ENCODE measurements around the gene ATXN7L2.
"Not testable (repeated sequence)": the region's sequence is repeated elsewhere in the genome, so short reads cannot be mapped to it uniquely, and the experiment has no call there.

The ATXN7L2 gene, protein sequence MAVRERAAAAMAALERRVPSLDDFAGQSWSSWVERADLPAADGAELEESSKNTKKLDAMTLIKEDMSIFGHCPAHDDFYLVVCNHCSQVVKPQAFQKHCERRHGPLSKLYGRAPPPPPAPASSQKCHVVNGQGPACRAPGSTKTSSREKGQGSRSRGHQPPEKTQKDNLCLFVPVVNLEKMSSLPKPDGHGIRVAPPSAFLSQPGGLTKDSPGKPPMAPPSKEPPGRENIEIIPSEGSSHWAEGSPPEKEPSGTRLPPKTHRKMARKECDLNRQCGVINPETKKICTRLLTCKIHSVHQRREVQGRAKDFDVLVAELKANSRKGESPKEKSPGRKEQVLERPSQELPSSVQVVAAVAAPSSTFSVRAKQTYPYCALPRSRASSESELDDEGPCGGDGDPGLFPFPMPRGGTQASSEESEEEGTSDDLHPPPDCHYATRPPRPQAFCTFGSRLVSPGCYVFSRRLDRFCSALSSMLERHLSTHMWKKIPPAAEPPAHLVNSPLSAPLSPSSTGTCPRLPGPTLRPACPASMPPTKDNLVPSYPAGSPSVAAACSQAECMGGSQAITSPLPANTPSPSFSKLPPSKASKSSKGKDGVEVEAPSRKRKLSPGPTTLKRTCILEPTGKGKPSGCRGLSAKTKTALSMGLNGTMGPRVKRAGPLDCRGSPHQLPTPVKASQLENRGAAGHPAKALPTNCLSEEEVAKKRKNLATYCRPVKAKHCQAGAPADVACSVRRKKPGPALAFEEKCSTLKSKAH

DNA sequence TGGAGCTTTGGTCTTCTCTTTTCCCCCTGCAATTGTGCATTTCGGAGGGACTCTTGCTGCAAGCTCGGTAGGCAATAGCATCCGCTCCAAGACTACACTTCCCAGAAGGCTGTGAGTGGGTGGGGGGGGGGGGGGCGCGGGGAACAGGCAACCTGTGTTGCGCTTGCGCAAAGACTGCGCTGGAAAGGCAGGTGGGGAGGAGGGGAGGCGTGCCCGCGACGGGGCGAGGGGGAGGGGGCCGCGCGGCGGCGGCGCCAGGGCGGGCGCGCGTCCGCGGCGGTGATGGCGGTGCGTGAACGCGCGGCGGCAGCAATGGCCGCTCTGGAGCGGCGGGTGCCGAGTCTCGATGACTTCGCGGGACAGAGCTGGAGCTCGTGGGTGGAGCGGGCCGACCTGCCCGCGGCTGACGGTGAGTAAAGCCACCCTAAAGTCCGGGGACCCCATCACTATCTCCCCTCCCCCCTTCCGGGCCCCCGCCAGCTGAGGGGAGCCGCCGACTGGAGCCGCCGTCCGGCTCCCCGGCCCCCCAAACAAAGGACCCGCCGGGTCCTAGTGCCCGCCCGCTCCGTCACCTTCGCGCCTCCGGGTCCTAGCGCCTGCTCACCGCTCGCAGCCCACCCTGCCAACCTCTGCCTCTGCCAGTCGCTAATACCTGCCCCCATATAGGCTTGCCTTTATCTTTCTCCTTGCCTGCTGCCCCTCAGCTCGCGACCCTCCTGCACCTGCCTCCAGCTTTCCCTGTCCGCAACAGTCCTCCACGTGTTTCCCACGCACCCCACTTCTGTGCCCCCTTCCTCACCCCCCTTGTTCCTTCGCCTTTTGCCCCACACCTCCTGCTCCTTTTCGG lies at the start of gene ATXN7L2:
Gene ATXN7L2, plus strand, starts transcription at position 234 of the 847 bp plus-strand sequence. Its CDS starts 49 bp downstream, at position 283.
- peak; percentile 96 for DNase-seq (ENCODE audit: low spot score)

DNA sequence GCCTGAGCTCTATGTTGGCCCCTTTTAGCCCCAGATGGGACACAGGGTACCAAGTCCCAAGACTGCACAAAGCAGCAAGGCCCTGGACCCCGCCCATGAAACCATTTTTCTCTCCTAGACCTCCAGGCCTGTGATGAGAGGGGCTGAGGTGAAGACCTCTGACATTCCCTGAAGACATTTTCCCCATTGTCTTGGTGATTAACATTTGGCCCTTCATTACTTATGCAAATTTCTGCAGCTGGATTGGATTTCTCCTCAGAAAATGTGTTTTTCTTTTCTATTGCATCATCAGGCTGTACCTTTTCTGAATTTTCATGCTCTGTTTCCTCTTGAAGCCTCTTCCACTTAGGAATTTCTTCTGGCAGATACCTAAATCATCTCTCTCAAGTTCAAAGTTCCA lies 49.2 kb upstream of the ATXN7L2 start:
- no peak for DNase-seq (ENCODE audit: low spot score)

DNA sequence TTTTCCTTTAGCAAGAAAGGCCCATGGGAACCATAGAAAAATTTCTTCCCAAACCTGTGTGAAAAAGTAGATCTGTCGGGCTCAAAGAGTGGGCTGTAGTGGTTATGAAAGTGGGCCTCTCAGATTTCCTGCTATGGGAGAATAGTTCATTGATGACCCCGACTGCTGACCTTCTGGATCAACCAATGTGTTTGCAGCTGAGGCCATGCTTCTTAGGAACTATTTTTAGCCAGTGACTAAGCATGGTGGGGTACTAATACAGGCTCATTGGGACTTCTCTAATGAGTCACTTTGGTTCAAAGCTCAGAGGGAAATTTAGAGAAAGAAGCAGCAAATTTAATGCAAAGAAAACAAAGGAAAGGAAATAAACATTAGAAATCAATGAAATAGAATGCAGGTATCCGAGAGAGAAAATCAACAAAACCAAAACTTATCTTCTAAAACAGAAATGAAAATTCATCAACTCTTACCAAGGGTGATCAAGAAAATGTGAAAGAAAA lies 44.9 kb upstream of the ATXN7L2 start:
- no peak for DNase-seq (ENCODE audit: low spot score)

DNA sequence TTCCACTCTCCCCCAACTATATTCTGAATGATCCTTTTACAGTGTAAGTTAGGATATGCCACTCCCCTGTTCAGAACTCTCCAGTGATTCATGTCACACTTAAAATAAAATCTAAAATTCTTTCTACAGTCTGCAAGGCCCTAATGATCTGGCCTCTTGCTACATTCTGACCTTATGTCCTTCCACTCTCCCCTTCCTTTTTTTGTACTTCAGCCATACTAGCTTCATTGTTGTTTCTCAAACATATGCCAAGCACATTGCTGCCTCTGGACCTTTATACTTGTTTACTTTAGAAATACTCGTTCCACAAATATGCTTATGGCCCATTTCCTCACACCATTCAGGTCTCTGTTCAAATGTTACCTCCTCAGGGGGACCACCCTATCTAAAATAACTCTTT lies 42.6 kb upstream of the ATXN7L2 start:
- DNase-seq (ENCODE audit: low spot score) = no peak

DNA sequence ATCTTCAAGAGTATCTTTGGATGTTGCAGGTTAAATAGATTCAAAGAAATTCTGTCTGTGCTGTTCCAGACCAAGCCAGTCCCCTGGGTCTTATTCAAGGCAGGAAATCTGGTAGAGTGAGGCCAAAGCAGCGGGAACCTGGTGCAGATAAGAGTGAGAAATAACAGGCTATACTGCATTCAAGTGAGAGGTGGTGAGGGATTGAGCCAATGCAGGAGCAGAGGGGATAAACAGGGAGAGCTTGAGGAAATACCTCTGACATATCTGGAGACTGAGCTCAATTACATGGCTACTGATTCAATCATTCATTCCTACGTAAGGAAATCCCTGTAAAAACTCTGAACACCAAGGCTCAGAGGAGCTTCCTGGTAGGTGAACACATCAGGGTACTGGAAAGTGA lies 40.2 kb upstream of the ATXN7L2 start:
- no peak for DNase-seq (ENCODE audit: low spot score)

DNA sequence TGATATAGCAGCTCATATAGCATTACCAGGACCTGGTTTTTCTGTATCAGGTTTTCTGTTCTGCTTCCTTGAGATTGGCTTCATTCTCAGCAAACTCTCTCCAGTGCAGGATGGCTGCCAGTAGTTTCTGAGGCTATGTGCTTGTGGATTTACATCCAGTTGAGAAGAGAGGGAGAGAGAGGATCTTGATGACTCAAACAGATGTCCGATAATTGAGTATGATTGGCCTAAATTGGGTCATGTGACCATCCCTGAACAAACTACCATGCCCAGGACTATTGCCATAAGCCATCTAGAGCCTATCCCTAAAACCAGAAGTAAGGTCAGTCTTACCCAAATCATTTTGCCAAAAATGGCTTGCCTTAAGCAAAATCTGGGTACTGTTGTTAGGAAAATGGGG lies 39.4 kb upstream of the ATXN7L2 start:
- DNase-seq (ENCODE audit: low spot score) = no peak

DNA sequence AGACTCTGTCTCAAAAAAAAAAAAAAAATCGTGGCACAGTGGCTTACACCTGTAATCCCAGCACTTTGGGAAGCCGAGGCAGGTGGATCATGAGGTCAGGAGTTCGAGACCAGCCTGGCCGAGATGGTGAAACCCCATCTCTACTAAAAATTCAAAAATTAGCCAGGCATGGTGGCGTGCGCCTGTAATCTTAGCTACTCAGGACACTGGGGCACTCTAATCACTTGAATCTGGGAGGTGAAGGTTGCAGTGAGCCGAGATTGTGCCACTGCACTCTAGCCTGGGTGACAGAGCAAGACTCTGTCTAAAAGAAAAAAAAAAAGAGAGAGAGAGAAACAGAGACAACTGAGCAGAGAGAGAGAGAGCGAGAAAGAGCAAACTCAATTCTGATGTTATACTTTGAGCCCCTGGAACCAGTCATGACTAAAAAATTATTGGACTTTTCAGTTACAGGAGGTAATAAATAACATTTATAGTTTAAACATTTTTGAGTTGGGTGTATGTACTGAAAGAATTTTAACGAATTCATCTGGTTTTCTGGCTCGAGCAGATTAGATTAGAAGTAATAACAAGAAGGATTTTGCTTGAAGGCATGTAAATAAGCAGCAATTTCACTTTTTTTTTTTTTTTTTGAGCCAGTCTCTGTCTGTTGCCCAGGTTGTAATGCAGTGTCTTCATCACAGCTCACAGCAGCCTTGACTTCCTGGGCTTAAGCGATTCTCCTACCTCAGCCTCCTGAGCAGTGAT lies 37.6 kb upstream of the ATXN7L2 start:
- DNase-seq (ENCODE audit: low spot score) = not testable (repeated sequence)

DNA sequence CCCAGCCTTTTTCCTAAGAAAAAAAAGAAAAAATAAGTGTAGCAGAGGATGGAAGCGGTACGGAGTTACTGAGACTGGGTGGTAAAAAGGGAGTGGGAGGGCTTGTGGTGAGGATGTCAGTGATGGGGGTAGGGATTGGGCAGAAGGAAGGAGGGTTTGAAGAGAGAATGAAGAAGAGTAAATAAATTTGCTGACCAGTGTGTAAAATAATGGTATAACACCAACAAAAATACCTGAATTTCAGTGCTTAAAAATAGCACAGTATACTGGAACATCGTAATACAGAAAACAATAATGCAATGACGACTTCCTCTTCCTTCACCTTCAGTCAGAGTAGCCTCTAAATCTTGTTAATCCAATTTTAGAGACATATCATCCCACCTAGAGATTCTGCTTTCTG lies 36.2 kb upstream of the ATXN7L2 start:
- no peak for DNase-seq (ENCODE audit: low spot score)

DNA sequence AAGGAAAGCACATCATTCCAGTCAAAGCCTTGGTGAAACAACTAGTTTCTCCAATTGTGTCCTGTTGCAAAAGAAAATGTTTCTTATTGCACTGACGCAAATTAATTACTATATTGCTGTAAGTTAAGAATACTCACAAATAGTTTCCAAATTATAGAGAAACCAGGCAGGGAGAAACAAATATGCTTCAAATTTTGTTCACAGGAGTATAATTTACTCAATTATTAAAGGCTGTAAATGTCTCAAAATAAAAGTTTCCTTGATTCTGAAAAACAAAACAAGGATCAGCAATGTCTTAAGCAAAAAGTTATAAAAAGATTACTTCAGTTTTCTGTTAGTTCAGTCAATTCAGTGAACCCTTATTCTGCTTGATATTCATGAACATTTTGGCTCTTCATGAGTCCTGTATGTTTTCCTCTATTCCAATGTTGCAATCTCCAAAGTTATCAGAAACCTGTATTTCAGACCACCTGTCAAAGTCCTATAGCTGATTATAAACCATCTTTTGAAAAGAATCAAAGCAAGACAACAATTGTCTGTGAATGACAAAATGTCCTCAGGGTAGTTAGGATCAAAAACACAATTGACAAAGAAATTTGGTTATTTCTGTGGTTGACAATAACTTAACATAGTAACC lies 29.1 kb upstream of the ATXN7L2 start:
- no peak for DNase-seq (ENCODE audit: low spot score)

DNA sequence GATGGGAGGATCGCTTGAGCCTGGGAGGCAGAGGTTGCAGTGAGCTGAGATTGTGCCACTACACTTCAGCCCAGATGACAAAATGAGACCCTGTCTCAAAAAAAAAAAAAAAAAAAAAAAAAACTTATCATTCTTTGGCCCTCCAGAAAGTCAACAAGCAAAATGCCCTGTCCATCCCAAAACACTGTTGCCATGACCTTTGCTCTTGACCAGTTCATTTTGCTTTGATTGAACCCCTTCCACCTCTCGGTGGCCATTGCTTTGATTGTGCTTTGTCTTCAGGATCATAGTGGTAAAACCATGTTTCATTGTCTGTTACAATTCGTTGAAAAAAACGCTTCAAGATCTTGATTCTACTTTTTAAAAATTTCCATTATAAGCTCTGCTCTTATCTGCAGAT lies 25.9 kb upstream of the ATXN7L2 start:
- DNase-seq (ENCODE audit: low spot score) = no peak

DNA sequence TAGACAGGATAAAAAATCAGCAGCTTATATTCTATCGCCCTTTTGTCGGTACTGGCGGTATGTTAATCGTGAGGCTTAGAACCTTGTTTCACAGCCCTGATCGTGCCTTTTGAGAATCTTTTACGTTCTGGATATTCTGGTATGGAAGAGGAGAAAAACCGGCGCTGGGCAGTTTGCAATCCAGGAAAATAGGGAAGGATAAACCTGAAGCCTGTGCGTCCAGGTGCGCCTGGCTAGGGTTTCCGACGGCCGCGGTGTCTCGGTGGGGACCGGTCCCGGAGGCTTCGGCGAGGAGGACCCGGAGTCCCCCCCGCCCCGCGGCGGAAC lies 17.6 kb upstream of the ATXN7L2 start:
- DNase-seq (ENCODE audit: low spot score) = no peak

DNA sequence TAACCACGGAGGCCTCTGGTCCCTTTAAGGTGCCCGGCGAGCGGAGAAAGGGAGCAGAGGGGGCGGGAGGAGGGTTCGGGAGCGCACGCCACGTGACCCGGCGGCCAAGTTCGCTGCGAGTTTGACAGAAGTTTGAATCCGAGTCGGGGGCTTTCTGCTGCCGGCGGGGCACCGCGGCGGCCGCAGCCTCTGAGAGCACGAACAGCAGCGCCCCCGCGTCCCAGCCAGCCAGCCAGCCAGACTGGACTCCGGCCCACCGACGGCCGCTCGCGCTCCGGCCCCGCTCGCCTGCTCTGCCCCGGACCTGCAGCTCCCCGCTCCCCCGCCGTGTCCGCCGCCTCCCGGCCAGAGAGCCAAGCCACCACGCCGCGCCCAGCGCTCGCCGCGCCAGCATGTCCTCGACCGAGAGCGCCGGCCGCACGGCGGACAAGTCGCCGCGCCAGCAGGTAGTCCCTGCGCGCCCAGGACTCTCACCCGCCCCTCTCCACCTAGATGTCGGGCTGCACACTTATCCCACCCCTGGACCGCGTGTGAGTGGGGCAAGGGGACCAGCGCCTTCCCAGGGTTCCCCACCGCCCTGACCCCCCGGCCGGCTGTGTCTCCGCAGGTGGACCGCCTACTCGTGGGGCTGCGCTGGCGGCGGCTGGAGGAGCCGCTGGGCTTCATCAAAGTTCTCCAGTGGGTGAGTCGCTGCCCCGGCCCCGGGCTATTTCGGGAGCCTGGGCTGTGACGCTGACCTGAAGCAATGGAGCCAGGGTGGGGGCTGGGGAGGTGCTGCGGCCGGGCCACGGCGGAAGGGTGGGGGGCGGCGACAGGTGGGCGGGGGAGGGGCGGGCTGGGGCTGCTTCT lies 17.0 kb upstream of the ATXN7L2 start, which contains the start of gene SYPL2:
Gene SYPL2, plus strand, starts transcription at position 95 of the 849 bp plus-strand sequence. Its CDS starts 298 bp downstream, at position 393.
- no peak for DNase-seq (ENCODE audit: low spot score)

DNA sequence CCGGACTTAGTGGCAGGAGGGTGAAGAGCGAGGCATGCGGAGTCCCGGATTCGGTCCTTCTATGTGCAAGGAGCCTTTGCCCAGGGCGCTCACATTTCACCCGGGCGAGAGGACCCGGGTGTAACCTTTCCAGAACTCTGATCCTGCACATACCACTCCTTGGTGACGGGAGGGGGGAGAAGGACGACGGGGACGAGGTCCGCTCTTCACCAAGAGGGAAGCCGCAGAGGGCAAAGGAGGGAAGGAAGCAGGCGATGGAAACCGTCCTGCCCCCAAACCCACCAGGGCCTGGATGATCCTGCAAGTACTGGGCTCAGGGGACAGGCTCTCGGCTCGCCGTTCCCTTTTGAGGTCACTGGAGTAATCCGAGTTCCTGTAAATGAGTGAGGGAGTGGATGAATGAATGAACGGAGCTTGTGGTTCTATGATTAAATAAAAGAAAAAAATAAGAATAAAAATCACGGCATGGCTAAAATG lies 16.4 kb upstream of the ATXN7L2 start:
- no peak for DNase-seq (ENCODE audit: low spot score)

DNA sequence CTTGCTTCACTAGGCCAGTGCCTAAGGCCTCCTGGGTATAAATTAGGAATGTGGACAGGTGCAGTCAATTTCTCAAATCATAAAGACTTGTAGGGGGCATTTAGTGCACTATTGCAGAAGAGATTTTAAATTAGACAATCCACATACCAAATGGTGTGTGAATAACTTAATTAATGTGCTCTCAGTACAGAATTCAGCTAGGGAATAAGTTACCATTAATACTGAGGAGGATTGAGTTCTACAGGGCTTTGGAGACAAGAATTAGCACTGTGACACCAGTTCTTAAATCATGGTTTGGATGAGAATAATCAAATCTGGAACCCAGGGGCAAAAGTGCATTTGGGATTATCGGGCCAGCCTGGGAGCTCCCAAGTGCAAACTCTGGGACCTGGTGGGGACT lies 15.6 kb upstream of the ATXN7L2 start:
- DNase-seq (ENCODE audit: low spot score) = no peak

DNA sequence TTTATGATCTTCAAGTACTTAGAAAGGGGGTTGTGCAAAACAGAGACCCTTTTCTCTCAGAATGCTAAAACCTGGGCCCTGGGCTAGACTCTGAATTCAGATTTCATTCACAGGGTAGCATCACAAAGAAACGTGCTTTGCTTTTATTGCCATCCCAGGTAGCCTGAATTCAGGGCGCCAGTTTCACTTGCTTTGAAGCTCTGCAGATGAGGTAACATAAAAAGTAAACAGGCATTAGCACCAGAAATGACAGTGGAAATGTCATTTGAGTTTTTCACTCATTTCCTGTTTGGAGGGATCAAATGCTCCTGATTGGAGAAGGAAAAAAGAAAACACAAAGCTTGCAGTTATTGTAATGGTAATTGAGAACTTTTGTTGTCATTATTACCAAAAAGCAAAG lies 14.8 kb upstream of the ATXN7L2 start:
- DNase-seq (ENCODE audit: low spot score) = no peak

DNA sequence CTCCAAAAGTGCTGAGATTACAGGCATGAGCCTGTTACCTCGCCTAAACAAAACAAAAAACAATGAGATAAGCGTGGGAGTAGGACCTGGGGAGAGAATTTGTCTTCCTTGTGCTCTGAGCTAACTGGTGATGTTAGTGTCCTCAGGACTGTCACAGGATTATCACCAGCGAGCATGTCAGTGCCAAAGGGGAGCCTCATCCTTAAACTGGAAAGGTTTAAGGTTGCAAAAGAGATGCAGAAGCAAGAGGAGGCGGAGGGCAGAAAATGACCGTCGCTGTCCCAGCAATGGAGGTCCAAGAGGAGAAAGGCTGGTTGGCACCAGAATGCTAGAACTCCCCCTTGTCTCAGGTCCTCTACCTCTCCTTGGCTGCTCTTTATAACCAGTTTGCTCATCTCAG lies 13.5 kb upstream of the ATXN7L2 start:
- DNase-seq (ENCODE audit: low spot score) = no peak

DNA sequence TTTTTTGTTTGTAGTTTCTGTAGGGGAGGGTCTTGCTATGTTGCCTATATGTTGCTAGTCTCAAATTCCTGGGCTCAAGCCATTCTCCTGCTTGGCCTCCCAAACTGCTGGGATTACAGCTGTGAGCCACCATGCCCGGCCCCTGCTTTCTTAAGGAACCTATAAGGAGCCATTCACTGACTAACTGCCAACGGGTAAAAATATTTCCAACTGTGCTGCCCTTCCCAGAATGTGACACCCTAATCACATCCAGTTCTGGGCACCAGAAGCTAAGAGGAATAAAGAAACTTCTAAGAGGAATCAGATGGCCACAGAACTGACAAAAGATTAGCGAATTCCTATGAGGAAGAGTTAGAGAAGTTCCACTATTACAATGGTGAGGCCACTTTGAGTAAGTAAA lies 10.9 kb upstream of the ATXN7L2 start:
- DNase-seq (ENCODE audit: low spot score) = no peak

DNA sequence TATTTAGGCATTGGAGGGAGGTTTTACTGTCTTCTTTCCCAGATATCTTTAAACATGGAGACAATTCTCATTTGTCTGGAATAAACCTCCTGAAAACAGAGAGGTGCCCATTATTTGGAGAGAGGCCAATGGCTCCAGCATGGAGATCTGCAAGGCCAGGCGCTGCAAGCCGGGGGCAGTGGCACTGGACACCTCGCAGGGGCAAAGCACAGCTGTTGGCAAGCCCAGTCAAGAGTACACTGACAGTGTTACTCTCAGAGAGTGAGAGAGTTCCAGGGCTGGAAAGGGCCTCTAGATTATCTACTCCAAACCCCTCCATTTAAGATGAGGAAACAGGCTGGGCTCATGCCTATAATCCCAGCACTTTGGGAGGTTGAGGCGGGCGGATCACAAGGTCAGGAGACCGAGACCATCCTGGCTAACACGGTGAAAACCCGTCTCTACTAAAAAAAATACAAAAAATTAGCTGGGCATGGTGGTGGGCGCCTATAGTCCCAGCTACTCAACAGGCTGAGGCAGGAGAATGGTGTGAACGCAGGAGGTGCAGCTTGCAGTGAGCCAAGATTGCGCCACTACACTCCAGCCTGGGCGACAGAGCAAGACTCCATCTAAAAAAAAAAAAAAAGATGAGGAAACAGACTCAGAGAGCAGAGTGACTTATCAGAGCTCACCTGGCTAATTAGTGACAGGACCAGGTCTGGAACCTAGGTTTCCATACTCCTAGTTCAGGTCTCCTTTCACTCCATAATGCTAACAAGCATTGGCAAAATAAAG lies 10.2 kb upstream of the ATXN7L2 start:
- not testable (repeated sequence) for DNase-seq (ENCODE audit: low spot score)

DNA sequence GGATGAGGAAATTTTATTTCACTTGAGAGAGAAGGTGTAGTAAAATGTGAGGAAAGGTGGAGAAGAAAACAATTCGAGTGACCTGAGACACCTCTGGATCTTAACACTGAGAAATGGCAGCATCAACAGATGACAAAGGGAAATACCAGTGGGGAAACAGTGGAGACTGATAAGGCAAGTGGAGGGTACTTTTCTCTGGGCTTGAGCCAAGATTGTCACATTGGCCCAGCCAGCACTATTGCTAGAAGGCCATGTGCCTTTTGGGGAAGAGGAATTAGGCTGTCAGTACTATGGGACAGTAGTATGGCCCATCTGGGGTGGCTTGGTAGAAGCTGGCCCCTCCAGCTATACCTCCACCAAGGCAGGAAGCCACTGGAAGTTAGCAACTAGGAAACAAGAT lies 9.0 kb upstream of the ATXN7L2 start:
- no peak for DNase-seq (ENCODE audit: low spot score)

Data from CD4-positive, alpha-beta T cell treated with Interleukin-15 for 4 hours (primary cell).